GM19328 (cell line): ENCODE data around the gene FNDC3A.
A peak's percentile ranks its signal among the peaks of the same experiment; 100 is the strongest.

ENCODE experiments used
- ATAC-seq: cut with Tn5 transposase; IDR thresholded peaks from one replicate; pipeline ENCODE4 v1.9.1; 2021; ENCODE audit warnings: mild to moderate bottlenecking, moderate library complexity; ENCODE audit not compliant: unreplicated experiment

Gene FNDC3A

DNA sequence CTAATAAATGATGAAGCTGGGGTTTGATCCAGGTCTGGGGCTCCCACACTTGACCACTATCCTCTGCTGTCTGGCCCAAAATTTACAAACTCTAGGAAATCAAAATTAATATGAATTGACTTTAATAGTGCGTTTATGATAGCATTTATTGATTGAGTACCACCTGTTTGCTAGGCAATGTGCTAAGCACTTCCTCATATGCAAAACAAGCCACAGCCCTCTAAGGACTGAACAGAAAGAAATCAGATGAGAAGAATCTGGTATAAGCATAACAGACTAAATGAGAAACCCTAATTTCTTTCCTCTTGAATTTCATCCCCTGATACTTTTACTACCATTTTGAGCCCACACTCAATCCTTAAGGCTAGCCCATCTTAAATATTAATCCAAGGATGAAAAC is 237.8 kb downstream of the FNDC3A start:
- no peak for ATAC-seq

DNA sequence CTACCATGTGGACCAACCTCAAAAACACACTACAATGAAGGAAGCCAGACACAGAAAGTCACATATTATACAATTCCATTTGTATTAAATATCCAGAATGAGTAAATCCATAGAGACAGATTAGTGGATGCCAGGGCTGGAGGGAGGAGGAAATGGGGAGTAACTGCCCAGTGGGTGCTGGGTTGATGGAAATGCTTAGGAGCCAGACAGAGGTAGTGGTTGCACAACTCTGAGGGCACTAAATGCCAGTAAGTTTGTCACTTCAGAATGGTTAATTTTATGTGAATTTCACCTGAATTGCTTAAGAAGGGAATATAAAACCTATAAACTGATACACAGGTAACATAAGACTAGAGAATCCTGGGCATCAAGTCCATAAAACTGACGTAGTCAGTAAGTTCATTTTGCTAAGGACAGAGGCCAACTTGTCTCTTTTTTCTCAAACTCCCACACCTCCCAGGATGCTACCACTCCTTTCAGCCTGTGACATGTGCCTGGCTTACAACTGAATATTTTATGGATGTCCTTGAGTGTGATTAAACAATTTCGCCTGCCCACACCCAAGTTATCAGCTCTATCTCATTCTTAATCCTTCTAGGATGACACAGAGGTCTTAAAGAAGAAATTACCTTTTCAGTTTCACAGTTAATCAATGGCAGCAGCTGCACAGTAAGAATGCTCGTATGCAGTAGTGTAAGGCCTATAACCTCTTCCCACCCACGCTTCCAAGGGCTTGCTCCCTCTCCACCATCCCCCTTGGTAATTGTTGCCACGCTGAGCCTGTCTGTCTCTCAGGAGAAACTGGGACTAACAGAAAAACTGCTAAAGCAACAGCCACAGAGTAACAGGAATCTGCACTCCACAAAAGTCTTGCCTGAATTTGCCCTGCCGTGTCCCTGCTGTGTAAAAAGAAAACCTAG is 238.5 kb downstream of the FNDC3A start:
- no peak for ATAC-seq

DNA sequence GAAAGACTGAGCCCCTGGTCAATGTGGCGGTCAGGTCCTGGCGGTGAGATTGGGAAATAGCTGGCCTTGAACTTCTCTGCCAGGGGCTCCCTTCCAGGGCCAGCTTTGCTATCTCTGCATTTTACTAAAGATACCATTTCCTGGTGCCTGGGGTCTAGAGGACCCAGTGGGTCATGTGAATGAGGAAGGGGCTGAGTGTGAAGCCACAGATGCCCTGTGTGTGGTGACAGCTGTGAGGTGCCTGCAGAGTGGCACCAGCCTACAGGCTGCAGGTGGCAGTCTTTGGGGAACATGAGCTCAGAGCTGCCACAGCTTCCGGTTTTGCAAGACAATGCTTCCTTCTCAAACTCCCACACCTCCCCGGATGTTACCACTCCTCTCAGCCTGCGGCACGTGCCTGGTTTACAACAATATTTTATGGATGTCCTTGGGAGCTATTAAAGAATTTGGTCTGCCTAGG is 239.2 kb downstream of the FNDC3A start:
- ATAC-seq: peak; percentile 44

DNA sequence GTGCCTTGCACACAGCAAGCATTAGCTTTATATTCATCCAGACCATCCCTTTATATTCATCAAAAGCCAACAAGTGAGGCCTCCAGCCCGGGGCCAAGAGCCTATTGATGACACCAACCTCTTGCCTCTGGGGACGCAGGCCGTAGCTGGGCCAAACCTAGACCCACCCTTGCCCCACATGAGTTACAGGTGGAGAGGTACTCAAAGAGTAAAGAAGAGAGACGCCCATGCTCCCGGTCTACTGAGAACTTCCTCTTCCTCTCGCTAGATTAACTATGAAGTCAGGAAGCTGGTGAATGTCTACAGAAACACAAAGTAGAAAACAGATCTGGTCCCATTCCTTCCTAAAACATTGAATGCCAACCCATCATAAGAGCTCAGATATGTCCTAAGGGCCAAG is 240.6 kb downstream of the FNDC3A start:
- no peak for ATAC-seq

DNA sequence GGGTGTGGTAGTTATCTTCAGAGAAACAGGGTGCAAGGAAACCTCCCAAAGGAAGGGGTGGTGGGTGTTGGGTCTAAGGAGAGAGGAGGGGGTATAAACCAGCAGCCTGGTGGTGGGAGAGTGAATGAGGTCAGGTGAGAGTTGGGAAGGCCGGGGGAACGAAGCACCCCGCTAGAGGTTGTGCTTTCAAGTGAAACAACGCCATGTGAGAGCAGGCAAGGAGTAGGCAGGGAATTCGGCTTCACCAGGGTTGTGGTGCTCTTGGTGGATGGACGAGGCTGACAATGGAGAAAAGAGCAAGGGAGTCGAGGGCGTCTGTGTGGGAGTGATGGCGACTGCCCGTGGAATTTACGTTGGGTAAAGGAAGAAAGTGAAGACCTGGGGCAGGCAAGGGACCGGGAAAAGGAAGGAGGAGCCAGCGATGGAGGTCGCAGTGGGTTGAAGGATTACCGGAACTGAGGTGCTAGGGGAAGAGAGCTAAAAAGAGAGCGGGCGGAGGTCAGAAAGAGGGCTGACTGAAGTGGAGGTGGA is 242.3 kb downstream of the FNDC3A start:
- ATAC-seq: no peak

DNA sequence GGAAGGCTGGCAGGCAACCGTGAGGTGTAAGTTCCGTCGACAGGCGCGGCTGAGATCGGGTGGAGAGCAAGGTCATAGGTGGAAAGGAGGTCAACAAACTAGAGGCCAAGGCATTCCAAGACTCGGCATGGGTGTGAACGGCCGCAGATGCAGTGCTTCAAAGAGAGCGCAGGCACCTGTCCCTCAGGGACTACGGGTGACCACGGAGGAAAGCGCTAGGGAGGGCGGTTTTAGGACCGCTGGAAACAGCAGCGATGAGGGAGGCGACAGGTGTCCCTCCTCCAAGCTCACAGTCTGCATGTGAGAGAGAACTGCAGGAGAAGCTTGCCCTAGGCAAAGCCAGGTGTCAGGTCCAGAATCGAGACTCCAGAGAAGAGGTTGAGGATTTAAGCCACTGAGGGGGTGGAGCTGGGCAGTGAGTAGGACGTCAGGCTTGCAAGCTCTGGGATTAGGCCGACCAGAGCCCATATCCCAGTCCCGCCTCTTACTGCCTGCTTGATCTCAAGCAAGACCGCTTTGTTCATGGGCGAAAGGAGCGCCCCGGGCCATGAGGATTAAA is 242.9 kb downstream of the FNDC3A start:
- no peak for ATAC-seq

DNA sequence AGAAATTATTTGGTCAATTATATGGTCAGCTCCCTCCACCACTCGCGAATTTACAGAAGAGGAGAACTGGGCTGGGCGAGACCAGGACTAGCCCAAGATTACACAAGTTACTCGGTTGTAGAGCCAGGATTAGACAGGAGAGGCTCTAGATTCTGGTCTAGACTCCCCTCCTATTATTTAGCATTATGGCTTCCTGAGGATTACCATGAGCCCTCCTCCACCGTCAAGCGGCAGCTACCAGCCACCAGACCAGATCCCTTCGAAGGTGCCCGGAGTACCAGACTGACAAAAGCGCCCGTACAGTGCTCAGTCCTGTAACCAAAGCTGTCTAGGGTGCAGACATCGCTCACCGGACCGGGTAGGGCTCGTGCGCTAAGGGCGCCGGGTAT is 243.9 kb downstream of the FNDC3A start:
- no peak for ATAC-seq

DNA sequence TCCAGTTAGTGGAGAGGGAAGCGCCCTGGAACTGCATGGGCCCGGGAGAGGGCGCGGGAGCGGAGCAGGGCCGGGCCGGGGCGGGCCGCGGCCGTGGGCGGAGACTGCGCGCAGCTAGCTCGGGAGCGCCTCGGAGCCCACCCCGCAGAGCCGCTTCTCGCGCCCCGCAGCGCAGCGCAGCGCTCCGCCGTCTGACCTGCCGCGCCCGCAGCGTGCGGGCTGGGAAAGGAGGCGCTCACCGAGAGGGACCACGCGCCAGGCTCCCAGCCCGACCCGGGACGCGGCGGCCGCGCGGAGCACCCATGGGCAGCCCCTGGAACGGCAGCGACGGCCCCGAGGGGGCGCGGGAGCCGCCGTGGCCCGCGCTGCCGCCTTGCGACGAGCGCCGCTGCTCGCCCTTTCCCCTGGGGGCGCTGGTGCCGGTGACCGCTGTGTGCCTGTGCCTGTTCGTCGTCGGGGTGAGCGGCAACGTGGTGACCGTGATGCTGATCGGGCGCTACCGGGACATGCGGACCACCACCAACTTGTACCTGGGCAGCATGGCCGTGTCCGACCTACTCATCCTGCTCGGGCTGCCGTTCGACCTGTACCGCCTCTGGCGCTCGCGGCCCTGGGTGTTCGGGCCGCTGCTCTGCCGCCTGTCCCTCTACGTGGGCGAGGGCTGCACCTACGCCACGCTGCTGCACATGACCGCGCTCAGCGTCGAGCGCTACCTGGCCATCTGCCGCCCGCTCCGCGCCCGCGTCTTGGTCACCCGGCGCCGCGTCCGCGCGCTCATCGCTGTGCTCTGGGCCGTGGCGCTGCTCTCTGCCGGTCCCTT is 244.5 kb downstream of the FNDC3A start, which contains the start of gene MLNR:
Gene MLNR (plus strand): TSS at position 303 of the 820 bp plus-strand sequence. CDS start 0 bp downstream, at position 303.
- no peak for ATAC-seq

DNA sequence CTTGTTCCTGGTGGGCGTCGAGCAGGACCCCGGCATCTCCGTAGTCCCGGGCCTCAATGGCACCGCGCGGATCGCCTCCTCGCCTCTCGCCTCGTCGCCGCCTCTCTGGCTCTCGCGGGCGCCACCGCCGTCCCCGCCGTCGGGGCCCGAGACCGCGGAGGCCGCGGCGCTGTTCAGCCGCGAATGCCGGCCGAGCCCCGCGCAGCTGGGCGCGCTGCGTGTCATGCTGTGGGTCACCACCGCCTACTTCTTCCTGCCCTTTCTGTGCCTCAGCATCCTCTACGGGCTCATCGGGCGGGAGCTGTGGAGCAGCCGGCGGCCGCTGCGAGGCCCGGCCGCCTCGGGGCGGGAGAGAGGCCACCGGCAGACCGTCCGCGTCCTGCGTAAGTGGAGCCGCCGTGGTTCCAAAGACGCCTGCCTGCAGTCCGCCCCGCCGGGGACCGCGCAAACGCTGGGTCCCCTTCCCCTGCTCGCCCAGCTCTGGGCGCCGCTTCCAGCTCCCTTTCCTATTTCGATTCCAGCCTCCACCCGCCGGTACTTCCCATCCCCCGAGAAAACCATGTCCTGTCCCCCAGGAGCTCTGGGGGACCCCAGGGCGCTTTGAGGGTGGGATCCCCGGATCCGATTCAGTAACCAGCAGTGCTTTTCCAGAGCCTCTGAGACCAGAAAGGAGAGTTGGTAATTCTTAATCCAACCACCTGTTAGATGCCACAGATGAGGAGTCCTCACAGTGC is 245.3 kb downstream of the FNDC3A start:
- no peak for ATAC-seq

DNA sequence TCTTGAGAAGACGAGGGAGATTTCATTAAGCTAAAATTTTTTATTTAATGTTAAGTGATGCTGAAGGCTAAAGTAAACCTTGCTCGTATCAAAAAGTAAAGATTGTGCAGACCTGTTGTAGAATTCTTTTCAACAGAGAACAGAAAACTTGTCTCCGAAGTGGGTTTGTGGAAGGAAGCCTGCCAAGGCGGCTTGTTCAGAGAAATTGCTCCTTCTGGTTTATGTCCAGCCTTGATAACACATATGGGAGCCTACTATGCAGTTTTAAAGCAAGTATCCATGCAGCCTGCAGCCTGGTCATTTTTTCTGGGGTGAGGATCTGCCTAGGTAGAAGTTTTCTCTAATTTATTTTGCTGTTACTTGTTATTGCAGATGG is 245.9 kb downstream of the FNDC3A start:
- no peak for ATAC-seq

DNA sequence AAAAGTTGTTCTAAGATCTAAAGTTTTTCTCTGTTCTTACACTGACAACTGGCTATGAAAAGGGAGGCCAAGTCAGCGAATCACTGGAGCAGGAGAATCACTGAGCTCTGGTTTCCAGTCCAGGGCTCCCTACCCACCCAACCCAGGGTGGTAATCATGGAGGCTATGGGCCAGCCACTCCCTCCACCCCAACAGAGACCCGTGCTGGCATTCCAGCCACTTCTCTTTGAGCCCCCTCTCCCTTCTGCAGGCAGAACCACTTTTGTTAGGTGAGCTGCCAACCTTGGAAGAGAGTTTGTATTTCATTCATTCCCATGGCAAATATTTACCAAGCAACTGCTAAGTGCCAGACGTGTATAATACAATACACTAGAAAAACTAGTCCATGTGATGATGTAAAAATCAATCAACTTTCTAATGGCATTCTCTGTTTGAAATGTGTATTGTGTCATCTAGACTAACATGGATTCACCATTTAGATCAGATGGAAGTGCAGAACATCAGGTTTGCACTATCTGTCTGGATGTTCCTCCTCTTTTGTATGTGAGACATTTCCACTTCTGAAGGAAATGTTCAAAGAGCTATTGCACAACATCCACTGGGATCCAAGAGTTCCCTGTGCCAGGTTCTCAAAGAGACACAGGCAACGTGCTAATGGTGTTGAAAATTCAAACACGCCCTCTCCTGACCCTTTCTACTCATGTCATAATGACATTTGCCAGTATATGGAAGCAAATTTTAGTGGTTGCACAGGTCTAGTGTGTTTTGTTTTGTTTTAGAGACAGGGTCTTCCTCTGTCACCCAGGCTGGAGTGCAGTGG is 249.7 kb downstream of the FNDC3A start:
- ATAC-seq: no peak

DNA sequence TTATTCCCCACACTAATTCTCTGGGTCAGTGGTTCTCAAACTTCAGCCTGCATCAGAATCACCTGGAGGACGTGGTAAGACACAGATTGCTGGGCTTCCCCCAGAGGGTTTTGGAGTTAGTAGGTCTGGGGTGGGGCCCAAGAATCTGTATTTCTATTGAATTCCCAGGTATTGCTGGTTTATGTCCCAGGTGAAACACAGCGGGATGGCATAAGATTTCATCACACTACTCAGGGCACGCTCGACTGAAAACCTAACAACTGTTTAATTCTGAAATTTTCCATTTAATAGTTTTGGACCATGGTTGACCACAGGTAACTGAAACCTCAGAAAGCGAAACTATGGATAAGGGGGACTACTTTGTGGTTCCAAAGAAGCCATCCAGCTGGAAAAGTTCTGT is 250.9 kb downstream of the FNDC3A start:
- ATAC-seq: no peak

DNA sequence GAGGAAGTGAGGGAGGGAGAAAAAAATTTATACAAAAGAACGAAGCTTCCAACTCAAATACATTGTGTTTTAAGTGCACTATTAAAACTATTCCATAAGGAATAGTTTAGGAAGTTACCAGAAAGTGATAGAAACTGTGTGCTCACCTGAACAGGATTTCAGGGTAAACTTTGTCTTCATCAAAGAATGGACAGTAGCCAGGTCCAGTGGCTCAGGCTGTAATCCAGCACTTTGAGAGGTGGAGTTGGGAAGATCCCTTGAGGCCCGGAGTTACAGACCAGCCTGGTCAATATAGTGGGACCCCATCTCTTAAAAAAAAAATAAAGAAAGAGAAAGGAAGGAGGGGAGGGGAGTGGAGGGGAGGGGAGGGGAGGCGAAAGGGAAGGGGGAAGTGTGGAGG is 259.0 kb downstream of the FNDC3A start:
- no peak for ATAC-seq

DNA sequence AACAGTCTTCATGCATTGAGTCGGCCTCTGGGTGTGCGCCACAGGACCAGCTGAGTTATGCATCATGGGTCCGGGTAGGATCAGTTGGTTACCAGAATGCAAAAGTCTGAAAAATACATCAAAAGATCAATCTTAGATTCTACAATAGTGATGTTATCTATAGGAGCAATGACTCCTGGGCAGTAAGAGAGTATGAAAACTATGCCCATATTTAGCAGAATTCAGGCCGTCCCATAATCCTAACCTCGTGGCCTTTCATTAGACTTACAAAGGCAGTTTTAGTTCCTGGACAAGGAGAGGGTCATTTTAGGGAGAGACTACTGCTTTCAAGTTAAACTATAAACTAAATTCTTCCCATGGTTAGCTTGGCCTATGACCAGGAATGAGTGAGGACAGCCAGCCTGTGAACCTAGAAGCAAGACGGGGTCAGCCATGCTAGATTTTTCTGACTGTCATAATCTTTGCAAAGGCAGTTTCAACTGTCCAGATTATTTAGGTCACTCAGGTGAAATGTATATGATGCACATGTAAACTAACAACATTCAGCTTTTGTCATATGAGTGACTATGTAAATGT is 260.2 kb downstream of the FNDC3A start:
- no peak for ATAC-seq

DNA sequence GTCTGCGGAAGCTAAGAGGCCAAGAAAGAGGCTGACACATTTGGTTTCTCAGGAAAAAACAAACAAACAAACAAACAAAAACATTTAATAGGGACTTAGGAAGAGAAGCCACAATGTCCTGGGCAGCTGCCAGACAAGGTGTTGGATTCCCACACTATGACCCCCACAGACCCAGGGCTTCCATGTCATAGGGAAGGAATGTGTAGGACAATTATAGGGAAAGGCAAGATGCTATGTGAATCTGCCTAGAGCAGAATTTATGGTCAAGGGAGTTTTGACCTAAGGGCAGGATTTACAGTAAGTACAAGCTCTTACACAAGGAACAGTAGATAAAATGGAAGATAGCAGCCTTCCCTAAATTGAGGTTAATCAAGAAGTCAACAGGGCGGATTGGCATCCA is 262.9 kb downstream of the FNDC3A start:
- no peak for ATAC-seq

DNA sequence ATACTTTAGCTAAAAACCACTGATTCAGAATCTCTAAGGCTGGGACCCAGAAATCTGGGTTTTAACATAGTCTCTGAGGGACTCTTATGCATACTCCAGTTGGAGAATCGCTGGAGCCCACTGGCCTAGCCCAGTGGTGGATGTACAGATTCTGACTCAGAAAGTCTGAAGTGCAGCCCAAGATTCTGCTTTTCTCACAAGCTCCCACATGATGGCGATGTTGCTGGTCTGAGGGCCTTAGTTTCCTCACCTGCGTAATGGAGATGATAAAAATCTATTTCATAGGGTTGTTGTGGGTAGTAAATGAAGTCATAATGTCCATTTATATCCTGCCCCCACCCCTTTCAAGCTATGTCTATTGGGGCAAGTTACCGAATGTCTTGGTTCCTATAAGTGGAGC is 264.3 kb downstream of the FNDC3A start:
- ATAC-seq: no peak

DNA sequence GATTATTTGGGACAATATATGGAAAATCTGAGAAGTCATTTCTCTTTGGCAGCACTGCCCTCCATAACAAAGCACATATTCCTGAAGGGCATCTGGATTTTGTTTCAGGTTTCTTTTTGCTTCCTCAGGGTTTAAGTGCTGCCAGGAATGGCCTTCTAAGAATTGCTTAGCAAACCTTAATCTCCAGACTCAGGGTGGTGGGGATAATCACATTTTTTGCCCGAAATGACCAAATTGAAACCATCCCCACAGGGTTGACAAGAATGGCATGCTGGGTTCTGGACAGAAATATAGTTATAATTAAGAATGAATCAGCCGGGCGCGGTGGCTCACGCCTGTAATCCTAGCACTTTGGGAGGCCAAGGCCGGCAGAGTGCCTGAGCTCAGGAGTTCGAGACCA is 265.6 kb downstream of the FNDC3A start:
- no peak for ATAC-seq

DNA sequence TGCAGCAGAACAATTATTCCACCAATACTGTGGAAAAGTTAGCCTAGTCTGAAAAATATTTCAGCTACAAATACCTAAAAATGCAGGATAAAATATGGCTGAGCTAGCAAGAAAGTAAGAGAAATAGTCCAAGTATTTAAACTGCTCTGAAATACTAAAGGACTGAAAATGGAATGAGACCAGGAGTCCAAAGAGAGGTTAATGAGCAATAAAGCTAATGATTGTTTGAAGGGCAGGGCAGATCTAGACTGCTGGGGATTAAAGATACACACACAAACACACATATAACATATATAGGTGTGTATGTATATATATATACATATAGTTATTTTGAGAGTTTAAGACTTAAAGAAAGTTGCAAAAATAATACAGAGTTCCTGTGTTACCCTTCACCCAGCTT is 269.4 kb downstream of the FNDC3A start:
- no peak for ATAC-seq

DNA sequence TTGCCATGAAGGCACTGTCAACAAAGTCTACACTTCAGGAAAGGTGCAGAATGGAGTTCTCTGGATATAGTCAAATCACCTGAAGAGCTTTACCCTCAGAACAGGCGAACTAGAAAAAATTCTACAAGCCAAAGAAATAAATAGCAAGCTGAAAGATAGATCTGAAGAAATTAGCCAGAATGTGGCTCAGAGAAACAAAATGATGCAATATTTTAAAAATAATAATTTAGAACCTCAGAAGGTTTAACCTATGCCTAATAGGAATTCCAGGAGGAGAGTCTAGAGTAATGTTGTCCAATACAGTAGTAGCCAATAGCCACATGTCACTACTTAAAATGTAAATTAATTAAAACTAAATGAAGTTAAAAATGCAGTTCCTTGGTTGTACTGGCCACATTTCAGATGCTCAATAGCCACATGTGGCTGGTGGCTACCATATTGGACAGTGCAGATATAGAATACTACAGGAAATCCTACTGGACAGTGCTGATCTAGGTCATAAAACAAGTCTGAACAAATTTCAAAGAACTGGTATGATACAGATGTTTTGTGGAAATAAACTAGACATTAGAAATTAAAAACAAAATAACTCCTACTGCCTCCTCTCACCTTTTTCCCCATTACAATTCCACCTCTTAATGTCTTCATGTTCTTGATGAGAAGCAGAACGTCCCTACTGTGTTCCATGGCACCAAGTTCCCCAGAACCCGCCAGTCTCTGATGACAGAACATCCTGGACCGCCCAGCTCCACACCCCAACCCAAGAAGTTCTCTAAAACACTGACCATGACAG is 271.3 kb downstream of the FNDC3A start:
- peak; percentile 36 for ATAC-seq
